HK-2 (cell line): ENCODE measurements around the gene CAGE1.

ENCODE experiments used
- DNase-seq: peaks from one replicate; pipeline ENCODE4 v3.0.0-alpha.2; 2018; ENCODE audit not compliant: unreplicated experiment

CAGE1 gene

DNA sequence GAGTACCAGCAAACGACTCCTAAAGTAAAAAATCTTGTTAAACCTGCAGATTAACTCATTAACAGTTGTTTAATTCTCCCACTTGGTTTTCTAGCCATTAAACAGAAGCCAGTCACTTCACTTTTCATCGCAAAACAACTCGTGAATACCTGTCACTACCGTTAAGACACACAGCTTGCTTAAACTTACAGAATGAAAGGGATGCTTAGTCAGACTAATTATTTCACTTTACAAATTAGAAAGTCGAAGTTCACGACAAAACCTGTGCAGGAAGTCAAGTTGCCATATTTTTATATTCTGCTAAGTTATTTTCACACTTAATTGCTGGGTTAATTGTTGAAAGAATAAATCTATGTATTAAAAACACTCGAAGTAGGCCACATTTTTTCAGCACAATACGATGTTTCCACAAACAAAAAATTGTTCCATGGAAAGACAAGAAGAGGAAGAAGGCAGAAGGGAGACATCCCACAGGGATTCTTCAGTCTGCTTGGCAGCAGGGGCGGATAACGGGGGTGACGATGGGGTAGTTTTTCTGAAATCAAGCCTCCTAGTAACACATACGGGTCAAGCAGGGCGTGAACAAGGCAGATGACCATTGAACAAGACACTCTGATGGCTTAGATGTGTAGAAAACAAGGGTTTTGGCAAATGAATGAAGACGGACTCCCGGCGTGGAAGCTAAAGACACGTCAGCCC is 77.5 kb downstream of the CAGE1 start:
- DNase-seq: peak; percentile 42

DNA sequence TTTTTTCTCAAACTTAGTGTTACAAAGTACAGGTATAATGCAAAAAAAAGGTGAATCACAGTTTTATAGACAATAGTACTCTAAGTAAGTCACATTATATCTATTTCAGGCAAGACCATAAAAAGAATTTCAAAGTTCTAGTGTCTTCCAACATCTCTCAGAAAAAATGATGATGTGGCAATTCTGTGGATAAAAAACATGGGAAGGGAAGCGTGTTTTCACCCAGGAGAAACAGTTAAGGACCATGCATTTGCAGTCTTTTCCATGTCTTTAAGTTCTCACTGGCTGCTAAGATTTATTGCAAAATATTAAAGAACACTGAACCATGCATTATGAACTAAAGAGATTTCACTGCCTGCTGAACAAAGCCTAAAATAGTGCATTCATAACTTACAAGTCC is 78.4 kb downstream of the CAGE1 start:
- DNase-seq: no peak

DNA sequence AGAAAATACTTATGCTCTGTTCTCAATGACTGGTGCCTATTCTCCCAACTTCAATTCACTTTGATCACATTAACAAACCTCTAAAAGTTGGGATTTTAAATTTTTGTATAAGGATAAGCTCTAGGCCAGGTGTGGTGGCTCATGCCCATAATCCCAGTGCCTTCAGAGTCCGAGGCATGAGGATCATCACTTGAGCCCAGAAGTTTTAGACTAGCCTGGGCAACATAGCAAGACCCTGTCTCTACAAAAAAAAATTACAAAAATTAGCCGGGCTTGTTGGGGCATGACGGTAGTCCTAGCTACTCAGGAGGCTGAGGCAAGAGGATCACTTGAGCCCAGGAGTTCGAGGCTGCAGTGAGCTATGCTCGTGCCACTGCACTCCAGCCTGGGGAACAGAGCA is 80.5 kb downstream of the CAGE1 start:
- no peak for DNase-seq

DNA sequence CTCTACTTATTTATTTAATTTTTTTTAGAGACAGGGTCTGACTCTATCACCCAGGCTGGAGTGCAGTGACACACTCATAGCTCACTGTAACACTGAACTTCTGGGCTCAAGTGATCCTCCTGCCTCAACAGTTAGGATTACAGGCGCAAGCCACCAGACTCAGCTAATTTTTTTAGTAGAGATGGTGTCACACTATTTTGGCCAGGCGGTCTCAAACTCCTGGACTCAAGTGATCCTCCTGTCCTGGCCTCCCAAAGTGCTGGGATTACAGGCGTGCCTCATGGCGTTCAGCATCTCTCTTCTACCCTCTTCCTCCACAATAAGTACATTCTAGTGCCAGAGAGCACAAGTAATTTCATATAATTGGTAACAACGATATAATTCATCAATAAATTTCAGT is 82.0 kb downstream of the CAGE1 start:
- DNase-seq: no peak

DNA sequence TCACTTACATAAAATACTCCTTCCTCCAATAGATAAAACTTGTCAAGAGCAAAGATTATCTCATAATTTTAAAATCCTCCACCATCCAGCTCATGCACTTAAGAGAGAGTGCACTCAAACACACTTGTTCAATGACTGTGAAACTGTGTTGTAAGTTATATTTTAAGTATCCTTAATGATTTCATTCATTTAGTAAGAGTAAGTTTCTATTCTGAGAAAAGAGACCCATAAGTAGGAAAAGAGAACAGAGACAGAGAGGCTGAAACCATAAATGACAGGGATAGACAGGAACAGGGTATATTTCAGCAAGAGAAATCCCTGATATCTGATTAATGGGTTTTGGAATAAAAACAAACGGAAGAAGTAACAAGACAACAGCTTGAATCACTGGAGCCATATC is 84.7 kb downstream of the CAGE1 start:
- no peak for DNase-seq

DNA sequence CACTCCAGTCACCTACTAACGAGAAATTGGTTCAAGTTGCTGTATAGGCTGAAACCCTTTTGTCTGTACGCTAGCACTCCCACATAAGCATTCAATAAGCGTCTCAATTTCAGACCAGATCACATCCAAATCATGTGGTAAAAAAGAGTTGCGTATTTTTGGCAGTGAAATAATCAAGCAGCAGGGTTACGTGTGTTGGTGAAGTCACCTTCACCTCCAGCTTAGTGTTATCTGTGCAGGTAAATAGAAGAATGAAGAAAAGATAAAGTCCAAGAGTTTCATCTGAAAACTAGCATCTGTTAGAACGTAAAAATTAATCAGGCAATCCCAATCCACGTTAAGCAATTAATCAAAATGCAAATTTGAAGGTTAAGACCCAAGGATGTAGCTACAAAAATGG is 87.8 kb downstream of the CAGE1 start:
- DNase-seq: no peak

DNA sequence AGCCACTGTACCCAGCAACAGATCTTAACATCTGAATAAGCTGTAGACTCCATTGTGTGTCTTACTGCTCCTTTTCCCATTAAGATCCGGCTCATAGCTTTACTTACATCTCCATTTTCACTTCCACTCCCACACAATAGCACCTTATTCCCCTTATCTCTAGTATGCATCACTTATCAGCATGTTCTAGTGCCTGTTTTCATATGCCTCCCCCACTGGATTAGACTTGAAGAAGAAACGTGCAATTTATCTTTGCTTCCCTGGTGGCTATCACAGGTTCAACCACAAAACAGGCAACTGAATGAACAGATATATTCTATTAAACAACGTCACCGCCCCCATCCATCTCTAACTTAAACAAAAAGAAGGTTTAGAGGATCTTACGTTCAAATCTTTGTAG is 88.6 kb downstream of the CAGE1 start:
- no peak for DNase-seq

DNA sequence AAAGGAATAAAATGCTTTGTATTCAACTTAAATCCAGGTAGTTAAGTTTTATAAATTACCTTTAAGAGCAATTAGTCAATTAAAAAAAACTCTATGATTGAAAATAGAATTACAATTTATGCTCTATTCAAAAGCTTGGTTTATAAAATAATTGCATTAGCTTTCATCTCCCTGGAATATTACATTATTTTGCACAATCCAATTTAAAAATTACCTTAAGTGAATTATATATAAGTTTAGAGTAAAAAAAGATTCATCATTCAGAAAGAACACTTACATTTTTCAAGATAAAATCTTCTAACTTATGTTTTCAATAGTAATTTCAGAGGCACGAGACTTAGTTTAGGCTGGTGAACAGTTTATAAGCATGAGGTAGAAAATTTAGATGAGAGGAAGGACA is 91.4 kb downstream of the CAGE1 start:
- DNase-seq: no peak

DNA sequence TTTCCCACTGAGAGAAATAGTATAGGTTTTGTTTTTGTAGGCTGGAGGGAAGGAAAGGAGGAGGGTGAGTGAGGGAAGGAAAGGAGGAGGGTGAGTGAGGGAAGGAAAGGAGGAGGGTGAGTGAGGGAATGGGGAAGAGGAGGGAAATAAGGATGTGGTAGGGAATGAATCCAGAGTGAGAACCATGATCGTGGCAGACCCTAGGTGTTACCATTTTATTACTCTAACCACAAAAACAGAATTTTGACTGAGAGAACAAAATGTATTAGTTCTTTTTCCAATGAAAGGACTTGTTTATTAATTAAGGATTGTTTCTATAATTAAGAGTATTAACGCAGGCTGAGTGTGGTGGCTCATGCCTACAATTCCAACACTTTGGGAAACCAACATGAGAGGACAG is 92.9 kb downstream of the CAGE1 start:
- DNase-seq: no peak

DNA sequence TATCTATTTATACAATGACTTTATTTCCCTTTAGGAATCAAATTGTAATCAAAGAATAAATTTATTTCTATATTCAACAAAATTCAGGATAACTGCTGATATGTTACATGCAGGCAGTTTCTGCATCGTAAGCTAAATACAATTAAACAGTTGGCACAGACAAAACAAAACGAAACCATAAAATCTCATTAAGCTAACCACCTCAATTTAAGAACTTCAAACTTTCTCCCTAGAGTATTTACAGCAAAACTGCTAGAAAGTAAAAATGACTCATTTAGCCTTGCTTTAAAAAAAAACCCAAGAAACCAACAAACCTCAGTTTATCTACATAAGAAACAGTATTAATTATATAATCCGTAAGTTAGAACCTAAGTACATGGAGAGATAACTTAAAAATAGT is 93.6 kb downstream of the CAGE1 start:
- no peak for DNase-seq

DNA sequence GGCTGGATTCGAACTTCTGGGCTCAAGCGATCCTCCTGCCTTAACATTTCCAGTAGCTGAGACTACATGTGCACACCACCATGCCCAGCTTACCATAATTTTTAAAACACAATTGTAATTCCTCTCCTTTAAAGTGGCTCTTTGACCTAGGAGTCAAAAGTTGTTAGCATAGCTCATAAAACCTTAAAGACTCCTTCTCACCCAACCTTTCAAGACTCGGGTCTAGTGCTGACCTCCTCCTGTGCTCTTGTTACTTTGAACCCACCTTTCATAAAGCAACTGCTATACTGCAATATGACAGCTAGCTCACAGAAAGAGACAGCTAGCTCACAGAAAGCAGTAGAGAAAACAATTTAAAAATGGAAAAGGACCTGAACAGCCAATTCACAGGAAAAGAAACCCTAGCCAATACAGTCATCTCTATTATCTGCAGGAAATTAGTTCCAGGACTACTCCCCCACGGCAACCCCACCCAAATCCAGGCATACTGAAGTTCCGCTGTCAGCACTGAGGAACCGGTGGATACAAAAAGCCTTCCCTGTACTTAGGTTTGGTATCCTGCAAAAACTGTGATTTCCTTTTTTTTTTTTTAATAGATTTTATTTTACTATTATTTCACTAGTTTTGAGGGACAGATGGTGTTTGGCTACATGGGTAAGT is 96.8 kb downstream of the CAGE1 start:
- DNase-seq: no peak

DNA sequence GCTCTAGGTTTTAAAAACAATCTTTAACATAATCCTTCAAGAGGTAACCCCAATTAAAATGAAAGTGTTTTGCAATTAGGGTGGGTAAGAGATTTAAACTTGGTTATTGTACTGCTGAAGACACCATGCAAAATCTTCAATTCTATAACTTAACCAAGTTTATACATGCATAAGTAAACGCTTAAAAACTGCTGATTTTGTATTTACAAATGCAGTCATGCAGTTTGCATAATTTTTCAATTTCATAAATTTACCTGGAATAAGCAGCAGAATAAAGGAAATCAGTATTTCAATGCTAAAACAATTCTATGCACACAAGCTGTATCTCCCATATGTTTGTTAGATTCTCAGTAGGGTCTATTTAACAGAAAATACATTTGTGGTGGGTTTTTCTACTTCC is 99.5 kb downstream of the CAGE1 start:
- DNase-seq: no peak

DNA sequence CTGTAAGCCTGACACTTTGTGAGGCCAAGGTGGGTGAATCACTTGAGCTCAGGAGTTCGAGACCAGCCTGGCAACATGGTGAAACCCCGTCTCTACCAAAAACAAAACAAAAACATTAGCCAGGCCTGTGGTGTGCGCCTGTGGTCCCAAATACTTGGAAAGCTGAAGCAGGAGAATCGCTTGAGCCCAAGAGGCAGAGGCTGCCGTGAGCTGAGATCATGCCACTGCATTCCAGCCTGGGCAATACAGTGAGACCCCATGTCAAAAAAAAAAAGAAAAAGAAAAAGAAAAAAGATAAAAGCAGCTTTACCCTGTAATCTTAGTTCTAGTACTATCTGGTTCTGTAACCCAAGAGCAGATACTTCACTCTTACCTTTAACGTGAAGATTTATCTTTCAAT is 104.1 kb downstream of the CAGE1 start:
- DNase-seq: no peak

DNA sequence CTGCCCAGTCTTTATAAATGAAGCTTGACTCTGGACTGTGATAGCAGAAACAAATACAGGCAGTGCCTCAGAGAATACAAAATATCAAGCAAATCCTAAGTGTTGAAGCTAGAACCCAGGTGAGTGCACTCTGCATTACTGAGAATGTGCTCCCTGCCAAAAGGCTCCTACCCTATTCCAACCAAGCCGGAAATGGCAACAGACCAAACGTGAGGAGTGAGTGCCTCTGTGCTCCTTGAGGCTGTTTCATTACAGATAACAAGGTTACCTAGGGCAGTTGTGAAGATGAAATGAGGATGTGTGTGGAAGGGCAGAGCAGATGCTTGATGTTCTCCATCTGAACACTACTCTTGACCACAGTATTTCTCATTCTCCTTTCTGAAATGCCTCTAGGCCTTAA is 105.9 kb downstream of the CAGE1 start:
- DNase-seq: no peak

DNA sequence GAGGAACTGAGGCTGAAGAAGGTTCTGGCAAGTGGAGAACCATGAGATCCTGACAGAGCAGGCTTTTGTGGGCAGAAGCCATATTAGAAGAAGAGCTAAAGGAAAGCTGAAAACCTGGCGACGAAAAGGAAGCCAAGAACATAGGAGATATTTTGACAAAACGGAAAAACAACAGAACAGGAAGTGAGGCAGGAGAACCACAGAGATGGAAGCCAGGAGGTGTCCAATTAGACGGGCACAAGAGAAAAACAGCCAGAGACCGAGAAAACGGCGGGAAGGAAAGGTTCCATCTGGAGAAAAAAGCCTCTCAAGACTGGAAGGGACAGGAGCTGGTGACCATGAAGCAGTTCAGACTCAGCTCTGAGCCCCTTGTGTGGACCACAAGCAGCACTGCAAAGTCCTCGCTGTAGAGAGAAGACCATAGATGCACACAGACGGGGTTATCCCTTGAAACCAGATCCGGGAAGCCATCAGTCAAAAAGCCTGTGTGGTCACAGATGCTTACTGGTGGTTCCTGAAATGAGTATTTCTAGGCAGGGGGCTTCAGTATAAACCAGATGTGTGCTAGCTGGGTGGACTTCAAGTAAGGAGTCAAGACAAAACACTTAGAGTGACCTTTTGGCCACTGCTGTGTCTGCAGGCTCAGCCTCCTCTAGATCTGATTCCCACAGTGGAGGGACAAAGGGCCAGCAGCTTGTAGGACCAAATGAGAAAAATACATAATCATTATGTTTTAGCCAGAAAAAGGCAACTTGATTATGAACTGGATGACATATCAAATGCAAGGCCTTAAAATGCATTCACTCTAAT is 107.2 kb downstream of the CAGE1 start:
- no peak for DNase-seq
